ENCODE measurements around the gene TNFAIP3.

DNA sequence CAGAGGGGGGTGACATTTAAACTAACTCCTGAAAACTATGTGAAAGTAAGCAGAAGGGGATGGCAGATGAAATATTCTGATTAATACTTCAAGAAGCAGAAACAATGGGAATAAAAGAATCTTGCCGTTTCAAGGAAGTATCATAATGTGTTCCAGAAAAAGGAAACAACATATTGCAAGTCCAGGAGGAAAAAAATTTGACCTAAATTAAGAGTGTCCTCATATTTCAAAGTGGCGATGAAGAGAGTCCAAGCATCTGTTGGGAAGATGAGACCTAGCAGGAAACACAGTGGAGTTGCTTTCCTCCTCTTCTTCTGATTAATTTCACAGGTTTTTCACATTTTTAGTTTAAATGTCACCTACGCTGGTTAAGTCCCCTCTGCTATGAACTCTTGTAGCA lies 45.6 kb upstream of the TNFAIP3 start:
- TF ChIP-seq, protein P1, sequence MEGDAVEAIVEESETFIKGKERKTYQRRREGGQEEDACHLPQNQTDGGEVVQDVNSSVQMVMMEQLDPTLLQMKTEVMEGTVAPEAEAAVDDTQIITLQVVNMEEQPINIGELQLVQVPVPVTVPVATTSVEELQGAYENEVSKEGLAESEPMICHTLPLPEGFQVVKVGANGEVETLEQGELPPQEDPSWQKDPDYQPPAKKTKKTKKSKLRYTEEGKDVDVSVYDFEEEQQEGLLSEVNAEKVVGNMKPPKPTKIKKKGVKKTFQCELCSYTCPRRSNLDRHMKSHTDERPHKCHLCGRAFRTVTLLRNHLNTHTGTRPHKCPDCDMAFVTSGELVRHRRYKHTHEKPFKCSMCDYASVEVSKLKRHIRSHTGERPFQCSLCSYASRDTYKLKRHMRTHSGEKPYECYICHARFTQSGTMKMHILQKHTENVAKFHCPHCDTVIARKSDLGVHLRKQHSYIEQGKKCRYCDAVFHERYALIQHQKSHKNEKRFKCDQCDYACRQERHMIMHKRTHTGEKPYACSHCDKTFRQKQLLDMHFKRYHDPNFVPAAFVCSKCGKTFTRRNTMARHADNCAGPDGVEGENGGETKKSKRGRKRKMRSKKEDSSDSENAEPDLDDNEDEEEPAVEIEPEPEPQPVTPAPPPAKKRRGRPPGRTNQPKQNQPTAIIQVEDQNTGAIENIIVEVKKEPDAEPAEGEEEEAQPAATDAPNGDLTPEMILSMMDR (IDR thresholded peaks at IDR 0.05) = no peak
- TF ChIP-seq POLR2A (IDR thresholded peaks at IDR 0.05) = no peak
- TF ChIP-seq EP300 (IDR thresholded peaks at IDR 0.05) = no peak
